PFSK-1 (cell line): Measurements from ENCODE around the gene SFI1.

Source experiments
- FOXP2 ChIP-seq: optimal IDR thresholded peaks from 2 replicates; pipeline ENCODE3; 2011; ENCODE audit warnings: borderline replicate concordance, control low read depth, inconsistent platforms; ENCODE audit not compliant: insufficient read depth; ENCODE audit errors: extremely low read length, extremely low read depth
- POLR2AphosphoS5 ChIP-seq: IDR thresholded peaks from 2 replicates; pipeline ENCODE4 v1.6.1; 2012; ENCODE audit warnings: low read depth, mild to moderate bottlenecking, control low read depth, low read length, moderate library complexity
- SIN3A ChIP-seq: IDR thresholded peaks from 2 replicates; pipeline ENCODE4 v1.6.1; 2012; ENCODE audit warnings: mild to moderate bottlenecking, low read length, moderate library complexity, borderline replicate concordance; ENCODE audit not compliant: insufficient read depth
- TF ChIP-seq, protein P1 (sequence below), 2 experiments: IDR thresholded peaks; 2 replicates each; pipeline versions ENCODE4 v1.6.1 to v1.8.0; 2011 to 2012; ENCODE audit warnings: low read depth in 2 of 2, low read length in 2 of 2, control low read depth in 1 of 2, inconsistent platforms in 1 of 2, mild to moderate bottlenecking in 1 of 2, moderate library complexity in 1 of 2; ENCODE audit not compliant: insufficient read depth in 1 of 2

DNA sequence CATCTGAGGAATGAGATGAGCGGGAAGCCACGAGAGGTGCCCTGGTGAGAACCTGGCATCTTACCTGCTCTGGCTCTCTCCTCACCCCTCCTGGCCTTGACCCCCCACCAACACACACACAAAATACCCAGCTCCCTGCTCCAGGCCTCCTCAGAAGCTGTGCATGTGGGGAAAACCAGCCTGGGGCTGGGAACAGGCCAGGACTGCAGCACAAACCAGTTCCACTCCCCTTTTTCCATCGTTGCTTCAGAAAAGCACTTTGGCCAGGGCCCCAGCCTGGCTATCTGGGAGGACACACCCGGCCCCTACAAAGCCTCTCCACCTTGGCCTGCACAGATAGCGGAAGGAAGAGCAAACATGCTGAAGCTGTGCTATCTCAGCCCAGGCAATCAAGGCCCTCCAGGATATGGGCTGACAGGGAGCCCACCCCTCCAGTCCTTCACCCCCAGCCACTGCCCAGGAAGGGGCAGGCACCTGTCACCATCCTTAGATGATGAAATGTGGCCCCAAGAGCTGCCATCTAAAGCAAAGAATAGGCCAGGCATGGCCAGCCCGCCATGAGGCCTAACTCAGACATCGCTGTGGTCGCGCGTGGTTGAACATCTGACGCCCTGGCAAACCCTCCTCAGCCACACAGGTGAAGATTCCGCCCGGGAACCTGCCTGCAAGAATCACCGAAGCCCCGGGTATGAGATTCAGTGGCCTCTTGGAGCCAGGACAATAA, 130.3 kb downstream of the SFI1 start:
- TF ChIP-seq POLR2AphosphoS5 = no peak
- TF ChIP-seq FOXP2 = no peak
- TF ChIP-seq, protein P1, sequence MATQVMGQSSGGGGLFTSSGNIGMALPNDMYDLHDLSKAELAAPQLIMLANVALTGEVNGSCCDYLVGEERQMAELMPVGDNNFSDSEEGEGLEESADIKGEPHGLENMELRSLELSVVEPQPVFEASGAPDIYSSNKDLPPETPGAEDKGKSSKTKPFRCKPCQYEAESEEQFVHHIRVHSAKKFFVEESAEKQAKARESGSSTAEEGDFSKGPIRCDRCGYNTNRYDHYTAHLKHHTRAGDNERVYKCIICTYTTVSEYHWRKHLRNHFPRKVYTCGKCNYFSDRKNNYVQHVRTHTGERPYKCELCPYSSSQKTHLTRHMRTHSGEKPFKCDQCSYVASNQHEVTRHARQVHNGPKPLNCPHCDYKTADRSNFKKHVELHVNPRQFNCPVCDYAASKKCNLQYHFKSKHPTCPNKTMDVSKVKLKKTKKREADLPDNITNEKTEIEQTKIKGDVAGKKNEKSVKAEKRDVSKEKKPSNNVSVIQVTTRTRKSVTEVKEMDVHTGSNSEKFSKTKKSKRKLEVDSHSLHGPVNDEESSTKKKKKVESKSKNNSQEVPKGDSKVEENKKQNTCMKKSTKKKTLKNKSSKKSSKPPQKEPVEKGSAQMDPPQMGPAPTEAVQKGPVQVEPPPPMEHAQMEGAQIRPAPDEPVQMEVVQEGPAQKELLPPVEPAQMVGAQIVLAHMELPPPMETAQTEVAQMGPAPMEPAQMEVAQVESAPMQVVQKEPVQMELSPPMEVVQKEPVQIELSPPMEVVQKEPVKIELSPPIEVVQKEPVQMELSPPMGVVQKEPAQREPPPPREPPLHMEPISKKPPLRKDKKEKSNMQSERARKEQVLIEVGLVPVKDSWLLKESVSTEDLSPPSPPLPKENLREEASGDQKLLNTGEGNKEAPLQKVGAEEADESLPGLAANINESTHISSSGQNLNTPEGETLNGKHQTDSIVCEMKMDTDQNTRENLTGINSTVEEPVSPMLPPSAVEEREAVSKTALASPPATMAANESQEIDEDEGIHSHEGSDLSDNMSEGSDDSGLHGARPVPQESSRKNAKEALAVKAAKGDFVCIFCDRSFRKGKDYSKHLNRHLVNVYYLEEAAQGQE (IDR thresholded peaks at IDR 0.05; ENCODE audit: insufficient read depth in 1 of 2, low read depth in 2 of 2, low read length in 2 of 2) = no peak
- no peak for TF ChIP-seq SIN3A
